Hematopoietic multipotent progenitor cell treated with erythropoietin and hydrocortisone succinate and interleukin-3 and kit ligand, for 8 days (in vitro differentiated cells): ENCODE data around the gene KRTAP10-2.

Experiments
- DNase-seq: peaks from one replicate; pipeline ENCODE4 v3.0.0-alpha.2; 2015

Gene KRTAP10-2

GRCh38 chr21:44537930-44538911, 13.1 kb downstream of the KRTAP10-2 start:
- DNase-seq = no peak

DNA sequence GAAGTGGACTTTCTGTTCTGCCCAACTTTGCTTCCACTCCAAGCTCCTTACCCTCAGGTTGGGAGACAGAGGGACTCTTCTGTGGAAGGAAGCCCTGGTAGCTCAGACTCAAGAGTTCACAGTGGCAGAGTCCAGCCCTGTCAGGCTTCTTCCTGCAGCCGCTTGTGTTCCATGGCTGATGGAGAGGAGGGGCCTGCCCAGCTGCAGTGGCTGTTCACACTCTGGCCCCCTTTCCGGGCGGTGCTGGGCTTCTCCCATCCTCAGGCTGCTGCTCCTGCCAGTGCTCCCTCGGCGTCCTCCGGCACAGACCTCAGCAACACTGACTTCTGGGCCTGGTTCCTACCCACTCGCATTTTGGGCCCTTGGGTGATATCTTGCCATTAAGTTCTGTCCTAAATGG, 15.3 kb downstream of the KRTAP10-2 start:
- no peak for DNase-seq

DNA sequence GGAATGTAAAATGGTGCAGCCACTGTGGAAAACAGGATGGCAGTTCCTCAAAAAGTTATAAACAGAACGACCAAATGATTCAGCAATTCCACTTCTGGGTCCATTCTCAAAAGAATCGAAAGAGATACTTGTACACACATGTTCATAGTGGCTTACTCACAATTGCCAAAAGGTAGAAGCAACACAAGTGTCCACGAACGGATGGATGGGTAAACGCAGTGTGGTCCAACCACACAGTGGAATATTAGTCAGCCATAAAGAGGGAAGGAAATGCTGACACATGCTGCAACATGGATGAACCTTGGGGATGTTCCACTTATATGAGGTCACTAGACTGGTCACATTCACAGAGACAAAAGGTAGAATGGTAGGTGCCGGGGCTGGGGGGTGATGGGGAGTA, 16.6 kb downstream of the KRTAP10-2 start:
- no peak for DNase-seq

DNA sequence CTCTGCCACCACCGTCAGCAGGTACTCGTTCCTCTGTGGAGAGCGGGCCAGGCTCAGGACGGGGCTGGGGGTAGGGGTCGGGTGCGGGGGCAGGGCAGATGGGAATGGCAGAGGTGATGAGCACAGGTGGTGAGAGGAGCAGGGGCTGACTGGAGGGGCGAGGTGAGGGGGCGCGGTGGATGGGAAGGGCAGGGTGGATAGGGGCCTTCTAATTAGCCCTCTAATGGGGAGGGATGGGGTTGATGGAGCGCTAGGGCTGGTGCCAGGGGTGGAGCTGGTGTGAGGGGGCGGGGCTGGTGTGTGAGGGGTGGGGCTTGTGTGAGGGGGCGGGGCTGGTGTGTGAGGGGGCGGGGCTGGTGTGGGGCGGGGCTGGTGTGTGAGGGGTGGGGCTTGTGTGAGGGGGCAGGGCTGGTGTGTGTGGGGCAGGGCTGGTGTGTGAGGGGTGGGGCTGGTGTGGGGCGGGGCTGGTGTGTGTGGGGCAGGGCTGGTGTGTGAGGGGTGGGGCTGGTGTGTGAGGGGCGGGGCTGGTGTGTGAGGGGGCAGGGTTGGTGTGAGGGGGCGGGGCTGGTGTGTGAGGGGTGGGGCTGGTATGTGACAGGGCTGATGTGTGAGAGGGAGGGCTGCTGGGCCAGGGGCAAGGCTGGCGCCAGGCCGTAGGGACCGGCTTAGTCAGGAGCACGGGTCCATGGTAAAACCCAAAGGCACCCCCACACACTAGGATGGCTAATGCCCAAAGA, 17.2 kb downstream of the KRTAP10-2 start:
- DNase-seq = no peak

- no peak for DNase-seq
Observed at GRCh38 chr21:44533121-44533890, 18.0 kb downstream of the KRTAP10-2 start.

GRCh38 chr21:44532712-44533111, 18.6 kb downstream of the KRTAP10-2 start:
- DNase-seq = no peak

- DNase-seq = no peak
Observed at GRCh38 chr21:44531606-44532564, 19.4 kb downstream of the KRTAP10-2 start.

GRCh38 chr21:44530903-44531605, 20.3 kb downstream of the KRTAP10-2 start:
- DNase-seq = no peak

GRCh38 chr21:44530221-44530902, 20.9 kb downstream of the KRTAP10-2 start:
- DNase-seq = no peak

DNA sequence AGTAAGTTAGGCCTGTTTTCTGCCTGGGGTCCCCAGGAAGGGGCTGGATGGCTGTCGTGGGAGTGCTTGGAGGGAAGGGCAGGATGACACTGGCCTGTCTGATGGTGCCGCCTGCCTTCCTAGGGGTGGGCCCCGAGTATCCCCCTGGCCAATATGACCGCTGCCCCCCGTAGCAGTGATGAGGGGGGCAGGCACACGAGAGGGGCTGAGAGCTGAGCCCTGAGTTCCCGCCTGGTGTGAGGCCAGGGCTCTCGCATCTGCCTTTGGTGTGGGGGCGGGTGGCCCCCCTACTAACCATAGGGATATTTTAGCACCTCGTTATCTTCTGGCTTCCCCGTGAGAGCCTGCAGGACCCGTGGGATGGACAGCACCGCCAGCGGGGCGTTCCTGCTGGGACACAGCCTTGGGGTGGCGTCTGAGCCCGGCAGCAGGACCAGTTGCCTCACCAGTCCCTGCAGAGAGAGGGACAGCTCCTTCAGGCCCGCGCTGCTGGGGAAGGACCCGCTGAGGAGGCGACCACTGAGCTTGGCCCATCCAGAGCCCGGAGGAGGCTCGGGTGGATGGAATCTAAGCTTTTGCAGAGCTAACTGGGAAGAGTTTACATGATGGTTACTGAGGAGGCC, 21.7 kb downstream of the KRTAP10-2 start:
- DNase-seq = no peak

DNA sequence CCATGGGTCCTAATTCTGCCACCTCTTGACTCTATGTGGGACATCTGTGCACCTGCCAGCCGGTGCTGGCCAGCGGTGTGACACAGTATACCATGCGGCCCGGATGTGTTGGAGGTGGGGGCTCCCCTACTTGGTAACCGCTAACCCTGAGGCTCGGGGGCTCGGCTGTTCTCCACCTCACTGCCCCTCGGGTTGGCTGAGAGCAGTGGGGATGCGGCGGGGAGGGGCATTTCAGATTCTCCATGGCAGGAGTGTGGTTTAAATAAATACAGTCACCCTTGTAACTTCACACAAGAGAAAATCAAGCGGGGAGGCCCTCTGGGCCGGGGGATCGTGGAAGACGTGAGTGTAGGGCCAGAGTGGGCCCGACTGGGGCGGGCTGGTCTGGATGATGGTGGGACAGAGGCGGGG, 22.3 kb downstream of the KRTAP10-2 start:
- DNase-seq = no peak

GRCh38 chr21:44528634-44528995, 22.7 kb downstream of the KRTAP10-2 start:
- DNase-seq = no peak

GRCh38 chr21:44527983-44528633, 23.2 kb downstream of the KRTAP10-2 start:
- DNase-seq = no peak

DNA sequence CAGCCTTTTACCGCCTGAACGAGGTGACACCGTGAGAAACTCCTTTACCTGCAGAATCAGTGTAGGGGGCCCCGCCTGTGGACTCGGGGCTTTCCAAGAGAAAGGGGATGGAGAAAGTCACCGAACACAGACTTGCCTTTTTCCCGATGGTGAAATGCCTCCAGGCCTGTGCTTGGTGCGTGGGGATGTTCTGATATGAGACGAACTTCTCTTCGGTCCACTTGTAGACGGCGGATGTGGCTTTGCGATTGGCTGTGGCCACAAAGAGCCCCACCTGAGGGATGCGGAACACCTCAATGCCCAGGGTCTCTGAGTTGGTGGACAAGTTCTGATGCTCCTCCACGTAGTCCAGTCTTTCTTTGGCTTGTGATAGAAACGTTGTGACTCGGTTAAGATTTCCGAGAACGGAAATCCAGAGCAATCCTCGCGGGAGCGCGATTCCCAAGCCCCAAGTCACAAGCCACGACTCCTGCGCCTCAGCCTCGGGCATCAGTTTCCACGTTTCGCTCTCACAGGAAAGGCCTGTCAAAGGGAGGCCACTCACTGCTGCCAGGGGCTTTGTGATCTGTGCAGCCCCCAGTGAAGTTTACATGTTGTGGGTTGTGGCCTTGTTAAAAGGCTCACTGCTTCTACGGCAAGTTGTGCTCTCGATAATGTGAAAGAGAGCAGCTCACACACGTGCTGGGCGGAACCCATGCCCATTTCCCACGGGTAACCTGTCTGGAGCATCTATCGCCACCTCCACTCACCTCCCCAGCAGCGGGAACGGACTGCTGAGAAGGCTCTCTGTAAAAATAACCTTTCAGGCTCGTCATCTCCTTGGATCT, 23.9 kb downstream of the KRTAP10-2 start:
- DNase-seq = no peak

- DNase-seq = no peak
Observed at GRCh38 chr21:44526096-44526997, 25.0 kb downstream of the KRTAP10-2 start.

DNA sequence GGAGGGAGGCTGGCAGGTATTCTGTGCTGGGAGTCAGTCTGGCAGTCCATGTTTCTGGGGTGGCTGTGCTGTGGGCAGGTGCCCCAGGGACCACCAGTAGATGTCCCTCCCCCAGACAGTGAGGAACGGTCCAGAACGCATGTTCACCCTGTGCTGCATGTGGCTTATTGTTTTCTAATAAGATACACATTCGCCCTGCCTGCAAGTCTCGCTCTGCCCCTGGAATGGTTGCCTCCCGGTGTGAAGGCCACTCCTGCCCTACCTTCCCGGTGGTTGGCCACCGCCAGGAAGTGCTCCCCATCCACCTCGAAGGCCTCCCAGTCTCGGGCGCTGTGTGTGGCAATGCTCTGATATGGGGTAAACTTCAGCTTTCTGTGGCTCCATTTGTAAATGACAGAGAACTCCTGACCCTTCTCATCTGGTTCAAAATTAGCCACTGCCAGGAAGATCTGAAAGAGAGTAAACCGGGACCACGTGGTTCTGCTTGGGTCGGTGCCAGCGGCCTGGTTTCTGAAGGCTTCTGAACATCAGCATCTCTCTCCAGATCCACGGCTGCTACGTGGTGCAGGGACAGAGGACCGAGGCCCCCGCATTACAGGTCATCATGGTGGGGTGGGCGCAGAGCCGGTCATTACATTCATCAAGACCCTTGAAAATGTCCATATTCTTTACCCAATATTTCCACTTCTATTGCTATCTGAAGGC, 25.8 kb downstream of the KRTAP10-2 start:
- DNase-seq = no peak
